ENCODE measurements around the gene ANTKMT. TPM values are rescaled to one million over a fixed set of nuclear protein-coding genes. Genes with fewer than 3 reads are reported as not detected.

ANTKMT gene
- total RNA-seq, 1 experiment from 2014 or later = 55.0 TPM

DNA sequence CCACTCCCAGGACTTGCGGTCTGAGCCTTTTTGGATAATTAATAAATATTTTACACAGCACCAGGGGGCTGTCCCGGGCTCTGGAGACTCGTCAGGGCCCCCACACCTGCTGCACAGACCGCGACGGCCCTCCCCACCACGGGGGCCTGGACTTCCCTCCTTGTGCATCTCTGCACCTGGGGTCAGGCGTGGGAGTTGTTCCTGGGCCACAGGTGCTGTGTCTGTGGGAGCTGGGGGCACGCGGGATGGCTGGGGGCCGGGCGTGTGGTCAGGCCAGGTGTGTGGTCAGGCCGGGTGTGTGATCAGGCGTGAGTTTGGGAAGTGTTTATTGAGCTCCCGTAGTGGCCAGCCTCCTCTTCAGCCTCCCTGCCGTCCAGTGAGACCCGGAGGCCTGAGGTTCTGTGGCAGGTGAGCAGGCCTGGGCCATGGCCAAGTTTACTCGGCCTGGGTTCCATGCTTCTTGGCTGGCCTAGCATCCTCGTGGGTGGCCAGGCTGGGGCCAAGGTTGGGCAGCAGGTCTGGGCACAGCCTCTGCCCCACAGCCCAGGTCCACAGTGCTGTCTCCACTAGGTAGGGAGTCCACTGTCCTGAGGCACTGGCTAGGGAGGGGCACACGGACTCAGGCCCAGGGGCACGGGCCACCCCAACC, 42.6 kb upstream of the ANTKMT start:
- intact Hi-C loops (cut with micrococcal nuclease; ENCODE audit: unreplicated experiment) = no loop called here
- Histone ChIP-seq H3K27ac (no peak overlapping the region), H3K27me3 (ENCODE audit: insufficient read depth, low read depth) (no peaks in the 10 kb centered on the region), H3K36me3 (ENCODE audit: low read depth) (no peaks in the 10 kb centered on the region; the same call in 1 of the 2 replicates), H2AFZ (no peak overlapping the region), H4K20me1 (ENCODE audit: insufficient read depth) (peaks cover 27% of the 10 kb centered on the region), H3K4me2 (no peak overlapping the region), H3K9me2 (ENCODE audit: insufficient read depth) (no peaks in the 10 kb centered on the region), H3K4me1 (replicated peaks; ENCODE audit: insufficient read depth) (peaks cover 25% of the 10 kb centered on the region), H3K79me2 (ENCODE audit: low read depth) (peaks cover 28% of the 10 kb centered on the region), H3K4me3 (no peak overlapping the region), H3F3A (ENCODE audit: insufficient read depth, low read depth) (peaks cover 35% of the 10 kb centered on the region; the same call in 1 of the 2 replicates), H3K9me3 (ENCODE audit: insufficient read depth, low read depth) (no peaks in the 10 kb centered on the region)
- CTCF ChIA-PET = no interaction called here
- BruUV-seq (replicated peaks) = no TSS peak
- no peak for DNase-seq
- POLR2A ChIA-PET (ENCODE audit: unreplicated experiment) = interaction anchor here (0.7 kb wide), 1 partner anchor 18 kb away, joined by 4 read pairs; no protein-coding TSS in a partner anchor
- TF ChIP-seq, protein P1, sequence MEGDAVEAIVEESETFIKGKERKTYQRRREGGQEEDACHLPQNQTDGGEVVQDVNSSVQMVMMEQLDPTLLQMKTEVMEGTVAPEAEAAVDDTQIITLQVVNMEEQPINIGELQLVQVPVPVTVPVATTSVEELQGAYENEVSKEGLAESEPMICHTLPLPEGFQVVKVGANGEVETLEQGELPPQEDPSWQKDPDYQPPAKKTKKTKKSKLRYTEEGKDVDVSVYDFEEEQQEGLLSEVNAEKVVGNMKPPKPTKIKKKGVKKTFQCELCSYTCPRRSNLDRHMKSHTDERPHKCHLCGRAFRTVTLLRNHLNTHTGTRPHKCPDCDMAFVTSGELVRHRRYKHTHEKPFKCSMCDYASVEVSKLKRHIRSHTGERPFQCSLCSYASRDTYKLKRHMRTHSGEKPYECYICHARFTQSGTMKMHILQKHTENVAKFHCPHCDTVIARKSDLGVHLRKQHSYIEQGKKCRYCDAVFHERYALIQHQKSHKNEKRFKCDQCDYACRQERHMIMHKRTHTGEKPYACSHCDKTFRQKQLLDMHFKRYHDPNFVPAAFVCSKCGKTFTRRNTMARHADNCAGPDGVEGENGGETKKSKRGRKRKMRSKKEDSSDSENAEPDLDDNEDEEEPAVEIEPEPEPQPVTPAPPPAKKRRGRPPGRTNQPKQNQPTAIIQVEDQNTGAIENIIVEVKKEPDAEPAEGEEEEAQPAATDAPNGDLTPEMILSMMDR (conservative IDR thresholded peaks at IDR 0.05) = no peak
- TF ChIP-seq EZH2 (IDR thresholded peaks at IDR 0.05; ENCODE audit: low read depth) = no peak

DNA sequence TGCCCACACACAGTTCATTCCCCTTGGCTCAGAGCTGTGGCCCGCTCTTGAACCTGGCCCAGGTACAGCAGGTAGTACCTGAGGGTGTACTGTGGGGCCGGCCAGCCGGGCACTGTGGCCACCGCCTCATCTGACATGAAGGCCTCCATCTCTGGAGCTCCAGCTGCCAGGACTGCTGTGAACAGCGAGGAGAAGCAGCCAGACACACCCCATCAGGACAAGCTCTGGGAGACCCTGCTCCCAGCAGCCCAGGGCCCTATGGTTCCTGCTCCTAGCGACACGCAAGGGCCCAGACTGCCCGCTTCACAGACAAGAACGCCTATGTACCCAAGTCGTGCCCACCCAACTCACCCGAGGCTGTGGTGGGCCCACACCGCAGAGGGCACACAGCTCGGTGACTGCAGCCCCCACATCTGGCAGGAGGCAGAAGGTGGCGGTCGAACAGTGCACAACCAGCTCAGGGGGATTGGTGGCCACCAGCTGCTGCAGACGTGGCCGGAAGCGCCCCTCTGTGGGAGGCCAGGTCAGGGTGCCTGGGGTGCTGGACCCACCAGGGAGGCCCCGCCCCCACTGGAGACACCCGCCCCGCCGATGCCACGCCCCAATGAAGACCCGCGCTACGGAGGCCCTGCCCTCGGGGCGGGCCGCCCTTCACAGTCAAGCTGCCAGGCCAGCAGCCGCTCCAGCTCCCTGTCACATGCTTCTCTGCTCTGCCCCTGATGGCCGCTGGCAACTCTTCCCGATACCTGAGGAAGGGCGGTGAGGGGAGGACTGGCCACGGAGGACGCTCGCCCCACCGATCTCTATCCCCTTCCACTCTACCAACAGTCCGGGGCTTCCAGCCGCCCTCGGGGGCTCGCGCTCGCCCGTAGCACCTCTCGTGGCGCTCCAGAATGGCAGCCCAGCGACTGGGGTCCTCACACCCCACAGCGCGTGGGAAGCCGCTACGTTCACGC, 41.8 kb upstream of the ANTKMT start:
- intact Hi-C loops (cut with micrococcal nuclease; ENCODE audit: unreplicated experiment) = no loop called here
- no TSS peak for BruUV-seq (replicated peaks)
- H3F3A ChIP-seq (ENCODE audit: insufficient read depth, low read depth) = peaks cover 40% of the 10 kb centered on the region; the same call in 1 of the 2 replicates
- CTCF ChIA-PET = interaction anchor here (0.5 kb wide), 1 partner anchor 27 kb away, joined by 7 read pairs; no protein-coding TSS in a partner anchor
- H3K4me2 ChIP-seq = peak overlapping the region; percentile 75
- H4K20me1 ChIP-seq (ENCODE audit: insufficient read depth) = peaks cover 30% of the 10 kb centered on the region
- peaks cover 25% of the 10 kb centered on the region for H3K4me1 ChIP-seq (replicated peaks; ENCODE audit: insufficient read depth)
- peak; percentile 54 to 72 for DNase-seq
- no peaks in the 10 kb centered on the region for H3K9me3 ChIP-seq (ENCODE audit: insufficient read depth, low read depth)
- H3K4me3 ChIP-seq = peak overlapping the region; percentile 54; the same call in 1 of the 2 replicates
- TF ChIP-seq EZH2 (IDR thresholded peaks at IDR 0.05; ENCODE audit: low read depth) = no peak
- TF ChIP-seq, protein P1 (conservative IDR thresholded peaks at IDR 0.05) = no peak
- H3K36me3 ChIP-seq (ENCODE audit: low read depth) = no peaks in the 10 kb centered on the region; the same call in 1 of the 2 replicates
- 0 out of 2 replicates have a peak overlapping the region, but pooled peaks have one; percentile 37 for H3K27ac ChIP-seq
- H3K79me2 ChIP-seq (ENCODE audit: low read depth) = peaks cover 33% of the 10 kb centered on the region
- POLR2A ChIA-PET (ENCODE audit: unreplicated experiment) = interaction anchor here (0.5 to 0.9 kb wide), 3 partner anchors 30 to 1104 kb away, joined by 3 to 4 read pairs (median 4); partner anchors contain the start of genes NUBP2 and WDR90
- H3K9me2 ChIP-seq (ENCODE audit: insufficient read depth) = no peaks in the 10 kb centered on the region
- no peaks in the 10 kb centered on the region for H3K27me3 ChIP-seq (ENCODE audit: insufficient read depth, low read depth)
- no peak overlapping the region for H2AFZ ChIP-seq

Measured in PC-9 (cell line).